HepG2 (cell line): Measurements from ENCODE around the gene HPCAL1. TPM values are rescaled to one million over a fixed set of nuclear protein-coding genes. Genes with fewer than 3 reads are reported as not detected.

Source experiments
- FIP1L1 ChIP-seq: fragments of 200-400 bp; formaldehyde crosslinking; IDR thresholded peaks from 2 replicates; pipeline ENCODE4 v1.6.1; 2018; ENCODE audit warnings: low read depth, mild to moderate bottlenecking, low read length, moderate library complexity, borderline replicate concordance; ENCODE audit not compliant: insufficient read depth
- GATA4 ChIP-seq: sonication (generic); IDR thresholded peaks from 2 replicates; pipeline ENCODE4 v1.6.1; 2016; ENCODE audit warnings: antibody characterized with exemption, low read depth, borderline replicate concordance
- MEIS1 ChIP-seq: sonication (generic); formaldehyde crosslinking; IDR thresholded peaks from 2 replicates; pipeline ENCODE4 v1.9.0; 2021; ENCODE audit warnings: mild to moderate bottlenecking, missing genetic modification reagents, moderate library complexity, borderline replicate concordance
- MZF1 ChIP-seq: sonication (generic); formaldehyde crosslinking; IDR thresholded peaks from 2 replicates; pipeline ENCODE4 v1.8.1; 2023; ENCODE audit warnings: mild to moderate bottlenecking, missing genetic modification reagents, borderline replicate concordance
- NR2F6 ChIP-seq, 2 experiments: IDR thresholded peaks; 2 replicates each; pipeline ENCODE4 v1.6.1; 2016; ENCODE audit warnings: antibody characterized with exemption in 1 of 2, mild to moderate bottlenecking in 1 of 2
- SCMH1 ChIP-seq: sonication (generic); formaldehyde crosslinking; IDR thresholded peaks from 2 replicates; pipeline ENCODE4 v1.9.0; 2021; ENCODE audit warnings: missing genetic modification reagents, mild to moderate bottlenecking, borderline replicate concordance
- ZMYM4 ChIP-seq: sonication (generic); formaldehyde crosslinking; IDR thresholded peaks from 2 replicates; pipeline ENCODE4 v1.8.1; 2023; ENCODE audit warnings: mild to moderate bottlenecking, missing genetic modification reagents
- ZNF34 ChIP-seq: sonication (generic); formaldehyde crosslinking; IDR thresholded peaks from 2 replicates; pipeline ENCODE4 v1.4.0; 2020; ENCODE audit warnings: mild to moderate bottlenecking, missing genetic modification reagents, borderline replicate concordance
- ZNF550 ChIP-seq: sonication (generic); formaldehyde crosslinking; IDR thresholded peaks from 2 replicates; pipeline ENCODE4 v1.4.0; 2020; ENCODE audit warnings: mild to moderate bottlenecking, missing genetic modification reagents, borderline replicate concordance
- ZZZ3 ChIP-seq: sonication (generic); formaldehyde crosslinking; IDR thresholded peaks from 2 replicates; pipeline ENCODE4 v1.4.0; 2020; ENCODE audit warnings: missing genetic modification reagents, mild to moderate bottlenecking, borderline replicate concordance
- polyA plus RNA-seq, 8 experiments: library from polyadenylated mRNA; depleted of rRNA in 3 of 8; stranded (reverse) in 7 of 8; unstranded in 1 of 8; fragments of >200 nt; fragmentation: Illumina TruSeq in 4 of 8; extraction: Trizol in 4 of 8; gene quantifications; 2 replicates each; pipeline versions ENCODE4 v1.2.1 to v1.2.3, GENCODE V29; 2011 to 2016; ENCODE audit warnings: low read depth in 4 of 8, missing spikeins in 1 of 8, mixed read lengths in 1 of 8; ENCODE audit not compliant: insufficient read depth in 1 of 8
- total RNA-seq, 5 experiments: library from RNA; depleted of rRNA; stranded (reverse); fragments of >200 nt; fragmentation: Illumina TruSeq; extraction: Trizol; gene quantifications; 2 replicates each; pipeline ENCODE4 v1.2.3, GENCODE V29; 2016; ENCODE audit warnings: low read depth in 1 of 5
- TF ChIP-seq, protein P1 (sequence below): sonication (generic); formaldehyde crosslinking; IDR thresholded peaks from 2 replicates; pipeline ENCODE4 v1.8.0; 2022; ENCODE audit warnings: mild to moderate bottlenecking, missing genetic modification reagents; ENCODE audit not compliant: insufficient replicate concordance
- TF ChIP-seq, protein P2 (sequence below), 2 experiments: fragments of 450-650 bp in 1 of 2; sonication (generic) in 1 of 2; formaldehyde crosslinking in 1 of 2; IDR thresholded peaks; 2 replicates each; pipeline versions ENCODE4 v1.6.1 to v1.8.0; 2016 to 2022; ENCODE audit warnings: antibody characterized with exemption in 1 of 2, mild to moderate bottlenecking in 1 of 2, missing genetic modification reagents in 1 of 2
- TF ChIP-seq, protein P3 (sequence below): sonication (generic); formaldehyde crosslinking; IDR thresholded peaks from 2 replicates; pipeline ENCODE4 v1.8.0; 2022; ENCODE audit warnings: mild to moderate bottlenecking, missing genetic modification reagents, borderline replicate concordance
- TF ChIP-seq, protein P4 (sequence below): sonication (generic); IDR thresholded peaks from 2 replicates; pipeline ENCODE4 v1.6.1; 2016; ENCODE audit warnings: low read depth, borderline replicate concordance

HPCAL1 gene
- total and polyA plus RNA-seq, 2 of the 13 experiments (the other 11 are each of a cell fraction or from before 2014, with no cell fraction given) = 29.5 to 29.9 TPM

DNA sequence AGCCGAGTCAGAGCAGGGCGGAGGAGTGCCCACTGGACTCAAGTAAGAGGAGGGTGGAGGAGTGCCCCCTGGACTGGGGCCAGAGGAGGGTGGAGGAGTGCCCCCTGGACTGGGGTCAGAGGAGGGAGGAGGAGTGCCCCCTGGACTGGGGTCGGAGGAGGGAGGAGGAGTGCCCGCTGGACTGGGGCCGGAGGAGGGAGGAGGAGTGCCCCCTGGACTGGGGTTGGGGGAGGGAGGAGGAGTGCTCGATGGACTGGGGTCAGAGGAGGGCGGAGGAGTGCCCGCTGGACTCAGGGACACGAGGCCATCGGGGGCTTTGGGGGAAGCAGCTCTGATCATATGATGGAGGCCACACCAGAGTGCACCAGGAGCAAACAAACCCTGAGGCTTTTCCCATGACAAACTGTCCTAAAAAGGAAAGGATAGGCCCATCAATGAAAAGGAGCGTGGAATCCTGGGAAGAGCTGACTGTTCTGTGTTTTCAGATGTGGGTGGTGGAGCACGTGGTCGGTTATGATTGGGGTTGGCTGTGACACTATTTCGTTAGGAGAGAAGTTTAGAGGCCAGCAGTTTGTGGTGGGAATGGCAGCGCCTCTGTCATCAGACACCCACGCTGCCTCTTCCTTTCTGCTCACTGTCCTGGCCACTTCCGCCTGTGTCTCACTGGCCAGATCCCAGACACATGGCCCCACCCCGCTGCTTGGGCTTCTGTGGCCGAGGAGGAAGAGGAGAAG lies 24.5 kb upstream of the HPCAL1 start (continued):
- TF ChIP-seq, protein P1, sequence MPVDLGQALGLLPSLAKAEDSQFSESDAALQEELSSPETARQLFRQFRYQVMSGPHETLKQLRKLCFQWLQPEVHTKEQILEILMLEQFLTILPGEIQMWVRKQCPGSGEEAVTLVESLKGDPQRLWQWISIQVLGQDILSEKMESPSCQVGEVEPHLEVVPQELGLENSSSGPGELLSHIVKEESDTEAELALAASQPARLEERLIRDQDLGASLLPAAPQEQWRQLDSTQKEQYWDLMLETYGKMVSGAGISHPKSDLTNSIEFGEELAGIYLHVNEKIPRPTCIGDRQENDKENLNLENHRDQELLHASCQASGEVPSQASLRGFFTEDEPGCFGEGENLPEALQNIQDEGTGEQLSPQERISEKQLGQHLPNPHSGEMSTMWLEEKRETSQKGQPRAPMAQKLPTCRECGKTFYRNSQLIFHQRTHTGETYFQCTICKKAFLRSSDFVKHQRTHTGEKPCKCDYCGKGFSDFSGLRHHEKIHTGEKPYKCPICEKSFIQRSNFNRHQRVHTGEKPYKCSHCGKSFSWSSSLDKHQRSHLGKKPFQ (CRISPR knock-in tag) = no peak
- TF ChIP-seq FIP1L1 (no peak), MZF1 (CRISPR knock-in tag) (peak; percentile 22; the same call in 1 of the 2 replicates), ZMYM4 (CRISPR knock-in tag) (no peak; the same call in 1 of the 2 replicates), SCMH1 (no peak), NR2F6 (IDR thresholded peaks at IDR 0.05) (peak; percentile 74), NR2F6 (CRISPR knock-in tag; IDR thresholded peaks at IDR 0.05) (peak; percentile 59), ZNF34 (CRISPR knock-in tag) (peak; percentile 80; the same call in 1 of the 2 replicates), ZNF550 (CRISPR knock-in tag) (no peak), MEIS1 (CRISPR knock-in tag) (peak; percentile 64; the same call in 1 of the 2 replicates), GATA4 (no peak), ZZZ3 (no peak)
- TF ChIP-seq, protein P2, sequence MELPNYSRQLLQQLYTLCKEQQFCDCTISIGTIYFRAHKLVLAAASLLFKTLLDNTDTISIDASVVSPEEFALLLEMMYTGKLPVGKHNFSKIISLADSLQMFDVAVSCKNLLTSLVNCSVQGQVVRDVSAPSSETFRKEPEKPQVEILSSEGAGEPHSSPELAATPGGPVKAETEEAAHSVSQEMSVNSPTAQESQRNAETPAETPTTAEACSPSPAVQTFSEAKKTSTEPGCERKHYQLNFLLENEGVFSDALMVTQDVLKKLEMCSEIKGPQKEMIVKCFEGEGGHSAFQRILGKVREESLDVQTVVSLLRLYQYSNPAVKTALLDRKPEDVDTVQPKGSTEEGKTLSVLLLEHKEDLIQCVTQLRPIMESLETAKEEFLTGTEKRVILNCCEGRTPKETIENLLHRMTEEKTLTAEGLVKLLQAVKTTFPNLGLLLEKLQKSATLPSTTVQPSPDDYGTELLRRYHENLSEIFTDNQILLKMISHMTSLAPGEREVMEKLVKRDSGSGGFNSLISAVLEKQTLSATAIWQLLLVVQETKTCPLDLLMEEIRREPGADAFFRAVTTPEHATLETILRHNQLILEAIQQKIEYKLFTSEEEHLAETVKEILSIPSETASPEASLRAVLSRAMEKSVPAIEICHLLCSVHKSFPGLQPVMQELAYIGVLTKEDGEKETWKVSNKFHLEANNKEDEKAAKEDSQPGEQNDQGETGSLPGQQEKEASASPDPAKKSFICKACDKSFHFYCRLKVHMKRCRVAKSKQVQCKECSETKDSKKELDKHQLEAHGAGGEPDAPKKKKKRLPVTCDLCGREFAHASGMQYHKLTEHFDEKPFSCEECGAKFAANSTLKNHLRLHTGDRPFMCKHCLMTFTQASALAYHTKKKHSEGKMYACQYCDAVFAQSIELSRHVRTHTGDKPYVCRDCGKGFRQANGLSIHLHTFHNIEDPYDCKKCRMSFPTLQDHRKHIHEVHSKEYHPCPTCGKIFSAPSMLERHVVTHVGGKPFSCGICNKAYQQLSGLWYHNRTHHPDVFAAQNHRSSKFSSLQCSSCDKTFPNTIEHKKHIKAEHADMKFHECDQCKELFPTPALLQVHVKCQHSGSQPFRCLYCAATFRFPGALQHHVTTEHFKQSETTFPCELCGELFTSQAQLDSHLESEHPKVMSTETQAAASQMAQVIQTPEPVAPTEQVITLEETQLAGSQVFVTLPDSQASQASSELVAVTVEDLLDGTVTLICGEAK (IDR thresholded peaks at IDR 0.05) = no peak
- TF ChIP-seq, protein P2 (CRISPR knock-in tag; IDR thresholded peaks at IDR 0.05) = peak; percentile 66
- TF ChIP-seq, protein P3, sequence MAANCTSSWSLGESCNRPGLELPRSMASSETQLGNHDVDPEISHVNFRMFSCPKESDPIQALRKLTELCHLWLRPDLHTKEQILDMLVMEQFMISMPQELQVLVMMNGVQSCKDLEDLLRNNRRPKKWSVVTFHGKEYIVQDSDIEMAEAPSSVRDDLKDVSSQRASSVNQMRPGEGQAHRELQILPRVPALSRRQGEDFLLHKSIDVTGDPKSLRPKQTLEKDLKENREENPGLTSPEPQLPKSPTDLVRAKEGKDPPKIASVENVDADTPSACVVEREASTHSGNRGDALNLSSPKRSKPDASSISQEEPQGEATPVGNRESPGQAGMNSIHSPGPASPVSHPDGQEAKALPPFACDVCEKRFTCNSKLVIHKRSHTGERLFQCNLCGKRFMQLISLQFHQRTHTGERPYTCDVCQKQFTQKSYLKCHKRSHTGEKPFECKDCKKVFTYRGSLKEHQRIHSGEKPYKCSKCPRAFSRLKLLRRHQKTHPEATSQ (CRISPR knock-in tag) = peak; percentile 67; the same call in 1 of the 2 replicates
- TF ChIP-seq, protein P4, sequence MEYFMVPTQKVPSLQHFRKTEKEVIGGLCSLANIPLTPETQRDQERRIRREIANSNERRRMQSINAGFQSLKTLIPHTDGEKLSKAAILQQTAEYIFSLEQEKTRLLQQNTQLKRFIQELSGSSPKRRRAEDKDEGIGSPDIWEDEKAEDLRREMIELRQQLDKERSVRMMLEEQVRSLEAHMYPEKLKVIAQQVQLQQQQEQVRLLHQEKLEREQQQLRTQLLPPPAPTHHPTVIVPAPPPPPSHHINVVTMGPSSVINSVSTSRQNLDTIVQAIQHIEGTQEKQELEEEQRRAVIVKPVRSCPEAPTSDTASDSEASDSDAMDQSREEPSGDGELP = peak; percentile 81
